Measurements from ENCODE around the gene SLC22A23.

Gene SLC22A23

GRCh38 chr6:3409699-3410384 is 47.0 kb downstream of the SLC22A23 start:
- Mint-ChIP-seq H3K36me3 (peaks cover 7% of the 10 kb centered on the region), H3K27me3 (no peaks in the 10 kb centered on the region)

DNA sequence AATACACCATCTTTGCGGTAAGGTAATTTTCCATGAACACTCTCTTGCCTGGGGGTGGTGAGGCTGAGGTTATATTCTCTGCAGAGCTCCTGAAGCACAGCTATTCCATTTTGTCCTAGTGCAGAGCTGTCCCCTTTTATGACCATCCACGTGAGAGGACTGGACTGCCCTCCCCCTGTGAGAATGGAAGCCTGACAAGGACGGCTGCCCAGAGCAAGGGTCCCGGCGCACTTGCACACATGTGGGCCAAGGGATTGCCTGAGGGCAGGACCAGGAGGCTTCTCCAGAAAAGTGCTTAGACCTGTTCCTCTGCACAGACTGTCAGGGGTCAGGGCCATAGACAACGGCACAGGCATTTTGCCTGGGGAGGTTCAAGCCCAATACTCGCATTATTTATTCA is 48.2 kb downstream of the SLC22A23 start:
- Mint-ChIP-seq H3K36me3 (peaks cover 7% of the 10 kb centered on the region), H3K27me3 (no peaks in the 10 kb centered on the region), H3K4me1 (peaks cover 7% of the 10 kb centered on the region)

More at GRCh38 chr6:3409699-3410384, 47.0 kb downstream of the SLC22A23 start:
- Mint-ChIP-seq H3K4me3 (no peak overlapping the region), H3K9me3 (no peaks in the 10 kb centered on the region), H3K27ac (no peak overlapping the region), H3K4me1 (peaks cover 14% of the 10 kb centered on the region)

GRCh38 chr6:3407840-3408239 is 49.0 kb downstream of the SLC22A23 start:
- H3K4me1 Mint-ChIP-seq: peaks cover 7% of the 10 kb centered on the region
- no peaks in the 10 kb centered on the region for H3K9me3 Mint-ChIP-seq
- no peaks in the 10 kb centered on the region for H3K27me3 Mint-ChIP-seq
- H3K36me3 Mint-ChIP-seq: peaks cover 6% of the 10 kb centered on the region
- no peak overlapping the region for H3K27ac Mint-ChIP-seq
- no peak overlapping the region for H3K4me3 Mint-ChIP-seq

More for the DNA sequence above, 48.2 kb downstream of the SLC22A23 start:
- Mint-ChIP-seq H3K4me3 (no peak overlapping the region), H3K9me3 (no peaks in the 10 kb centered on the region), H3K27ac (no peak overlapping the region)

- H3K36me3 Mint-ChIP-seq: peaks cover 3% of the 10 kb centered on the region
- no peak overlapping the region for H3K27ac Mint-ChIP-seq
- H3K9me3 Mint-ChIP-seq: no peaks in the 10 kb centered on the region
- no peaks in the 10 kb centered on the region for H3K27me3 Mint-ChIP-seq
- H3K4me1 Mint-ChIP-seq: peaks cover 7% of the 10 kb centered on the region
- no peak overlapping the region for H3K4me3 Mint-ChIP-seq
Measured at GRCh38 chr6:3406891-3407809, 49.7 kb downstream of the SLC22A23 start.

GRCh38 chr6:3406362-3406821 is 50.5 kb downstream of the SLC22A23 start:
- H3K27me3 Mint-ChIP-seq: no peaks in the 10 kb centered on the region
- H3K36me3 Mint-ChIP-seq: peaks cover 3% of the 10 kb centered on the region
- no peak overlapping the region for H3K4me3 Mint-ChIP-seq
- H3K4me1 Mint-ChIP-seq: peaks cover 7% of the 10 kb centered on the region
- H3K9me3 Mint-ChIP-seq: no peaks in the 10 kb centered on the region
- H3K27ac Mint-ChIP-seq: no peak overlapping the region

GRCh38 chr6:3405679-3406078 is 51.2 kb downstream of the SLC22A23 start:
- Mint-ChIP-seq H3K4me1 (peaks cover under 1% of the 10 kb centered on the region), H3K4me3 (no peak overlapping the region), H3K27ac (no peak overlapping the region), H3K27me3 (no peaks in the 10 kb centered on the region), H3K36me3 (peaks cover 3% of the 10 kb centered on the region), H3K9me3 (no peaks in the 10 kb centered on the region)

DNA sequence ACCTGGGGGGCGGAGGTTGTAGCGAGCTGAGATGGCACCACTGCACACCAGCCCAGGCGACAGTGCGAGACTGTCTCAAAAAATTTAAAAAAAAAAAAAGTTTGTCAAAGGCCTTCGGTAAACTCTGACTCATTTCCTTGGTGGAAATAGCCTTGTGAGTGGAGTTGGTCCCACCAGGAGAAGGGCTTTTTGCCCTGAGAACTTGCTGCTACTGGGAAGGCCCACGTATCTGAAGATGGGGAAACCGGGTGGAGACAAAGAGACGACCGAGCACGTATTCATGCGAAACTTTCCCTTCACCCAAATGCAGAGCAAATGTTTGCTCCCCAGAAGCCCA is 51.7 kb downstream of the SLC22A23 start:
- Mint-ChIP-seq H3K9me3 (no peaks in the 10 kb centered on the region), H3K4me3 (no peak overlapping the region), H3K4me1 (no peaks in the 10 kb centered on the region), H3K27ac (no peak overlapping the region), H3K36me3 (peaks cover 3% of the 10 kb centered on the region), H3K27me3 (no peaks in the 10 kb centered on the region)

- Mint-ChIP-seq H3K9me3 (no peaks in the 10 kb centered on the region), H3K4me1 (no peaks in the 10 kb centered on the region), H3K27ac (no peak overlapping the region), H3K27me3 (no peaks in the 10 kb centered on the region), H3K36me3 (peaks cover 2% of the 10 kb centered on the region), H3K4me3 (no peak overlapping the region)
Measured at GRCh38 chr6:3403238-3404173, 53.3 kb downstream of the SLC22A23 start.

GRCh38 chr6:3402310-3403237 is 54.3 kb downstream of the SLC22A23 start:
- Mint-ChIP-seq H3K4me1 (no peaks in the 10 kb centered on the region), H3K4me3 (no peak overlapping the region), H3K27ac (peak overlapping the region; percentile 13), H3K36me3 (peaks cover 2% of the 10 kb centered on the region), H3K27me3 (no peaks in the 10 kb centered on the region), H3K9me3 (no peaks in the 10 kb centered on the region)

GRCh38 chr6:3400162-3400561 is 56.7 kb downstream of the SLC22A23 start:
- Mint-ChIP-seq H3K36me3 (peaks cover 6% of the 10 kb centered on the region), H3K9me3 (no peaks in the 10 kb centered on the region), H3K4me3 (no peak overlapping the region), H3K4me1 (no peaks in the 10 kb centered on the region), H3K27ac (no peak overlapping the region), H3K27me3 (no peaks in the 10 kb centered on the region)

DNA sequence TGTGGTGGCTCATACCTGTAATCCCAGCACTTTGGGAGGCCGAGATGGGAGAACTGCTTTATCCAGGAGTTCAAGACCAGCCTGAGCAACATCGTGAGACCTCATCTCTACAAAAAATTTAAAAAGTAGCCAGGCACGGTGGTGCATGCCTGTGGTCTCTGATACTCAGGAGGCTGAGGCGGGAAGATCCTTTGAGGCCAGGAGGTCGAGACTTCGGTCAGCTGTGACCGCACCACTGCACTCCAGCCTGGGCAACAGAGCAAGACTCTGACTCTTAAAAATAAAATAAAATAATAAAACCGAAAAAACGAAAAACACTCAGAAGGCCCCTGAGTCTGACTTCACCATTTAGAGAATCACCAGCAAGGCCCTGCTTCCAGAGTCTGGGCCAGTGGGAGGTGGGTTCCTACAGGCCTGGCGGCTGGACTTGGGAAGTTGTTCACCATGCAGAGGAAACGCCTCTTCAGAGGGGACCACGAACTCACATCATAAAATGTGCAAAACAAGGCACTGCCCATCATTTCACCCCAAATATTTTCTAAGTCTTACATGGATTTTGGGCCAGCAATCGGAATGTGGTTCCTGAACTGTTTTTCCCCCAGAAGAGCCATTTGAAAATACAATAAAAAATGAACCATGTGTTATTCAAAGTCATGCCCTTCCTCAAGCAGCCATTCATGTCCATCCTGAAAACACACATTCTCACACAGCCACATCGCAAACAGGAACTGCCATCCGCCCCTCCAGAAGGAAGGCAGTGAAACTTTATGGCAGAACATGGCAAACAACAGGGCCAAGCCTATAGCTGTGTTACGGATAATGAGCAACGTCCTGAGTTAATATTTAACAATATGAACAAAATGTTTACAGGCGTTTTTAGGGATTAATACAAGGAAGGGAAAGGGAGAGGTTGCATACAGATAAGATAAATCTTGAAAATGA is 57.8 kb downstream of the SLC22A23 start:
- Mint-ChIP-seq H3K4me3 (no peak overlapping the region), H3K4me1 (no peaks in the 10 kb centered on the region), H3K36me3 (peaks cover 6% of the 10 kb centered on the region), H3K27ac (no peak overlapping the region), H3K9me3 (no peaks in the 10 kb centered on the region), H3K27me3 (no peaks in the 10 kb centered on the region)

DNA sequence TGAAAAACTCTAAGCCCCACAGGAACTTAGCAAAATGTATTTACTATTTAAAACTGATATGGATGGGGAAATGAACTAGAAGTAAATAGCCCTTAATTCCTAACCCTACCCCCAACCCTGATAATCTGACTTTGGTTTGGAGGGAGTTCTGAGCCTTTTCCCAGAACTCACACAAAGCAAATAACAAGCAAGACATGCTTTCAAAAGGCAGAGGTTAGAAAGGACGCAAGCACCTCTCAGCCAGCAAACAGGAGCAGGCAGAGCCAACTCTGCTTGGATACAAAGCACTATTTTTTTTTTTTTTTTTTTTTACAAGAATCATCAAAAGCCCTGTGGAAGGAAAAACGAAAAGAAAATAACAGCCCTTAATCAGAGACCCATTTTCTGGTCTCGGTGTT is 58.7 kb downstream of the SLC22A23 start:
- no peak overlapping the region for H3K27ac Mint-ChIP-seq
- H3K4me3 Mint-ChIP-seq: no peak overlapping the region
- H3K9me3 Mint-ChIP-seq: no peaks in the 10 kb centered on the region
- peaks cover 6% of the 10 kb centered on the region for H3K36me3 Mint-ChIP-seq
- H3K4me1 Mint-ChIP-seq: no peaks in the 10 kb centered on the region
- no peaks in the 10 kb centered on the region for H3K27me3 Mint-ChIP-seq

DNA sequence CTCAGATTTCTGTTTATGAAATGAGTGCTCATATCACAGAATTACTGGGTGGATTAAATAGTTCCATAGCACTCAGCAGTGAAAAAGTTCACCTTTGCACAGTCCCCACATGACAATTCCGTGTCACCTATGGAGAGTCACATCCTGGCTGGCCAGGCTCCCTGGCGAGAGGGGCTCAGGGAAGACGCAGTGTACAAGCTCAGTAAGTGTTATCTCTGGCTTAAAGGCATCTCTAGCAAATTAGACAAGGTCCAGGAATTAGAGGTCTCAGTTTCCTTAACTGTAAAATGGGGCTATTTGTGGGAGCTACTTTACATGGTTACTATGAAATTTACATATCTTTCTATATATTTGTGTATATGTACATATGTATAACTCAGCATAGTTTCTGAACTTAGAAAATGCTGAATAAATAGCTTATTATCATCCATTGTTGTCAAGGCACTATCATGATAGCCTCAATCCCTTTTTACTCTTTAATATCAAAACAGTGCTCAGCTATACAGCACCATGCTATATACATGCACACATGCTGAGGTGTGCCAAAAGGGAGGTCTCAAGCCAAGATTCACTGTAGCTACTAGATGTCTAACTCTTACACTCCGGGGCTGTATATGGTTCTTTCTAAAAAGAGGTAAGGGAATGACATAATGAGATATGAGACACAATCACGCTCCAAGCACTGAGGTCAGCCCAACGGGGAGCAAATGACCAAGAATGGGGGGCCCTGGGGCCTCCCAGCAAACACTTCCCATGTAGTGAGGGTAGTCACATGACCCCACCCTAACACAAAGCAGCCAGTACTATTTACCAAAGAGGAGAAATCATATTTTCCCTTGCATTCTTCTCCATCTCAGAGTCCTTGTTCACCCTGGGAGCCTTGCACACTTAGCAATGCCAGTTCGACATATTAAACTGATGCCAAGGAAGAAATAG is 59.4 kb downstream of the SLC22A23 start:
- H3K4me3 Mint-ChIP-seq: no peak overlapping the region
- peaks cover 6% of the 10 kb centered on the region for H3K36me3 Mint-ChIP-seq
- no peaks in the 10 kb centered on the region for H3K4me1 Mint-ChIP-seq
- H3K27me3 Mint-ChIP-seq: no peaks in the 10 kb centered on the region
- H3K9me3 Mint-ChIP-seq: no peaks in the 10 kb centered on the region
- H3K27ac Mint-ChIP-seq: no peak overlapping the region
